ENCODE results near the gene LACRT. TPM values are rescaled to one million over a fixed set of nuclear protein-coding genes. Genes with fewer than 3 reads are reported as not detected.

LACRT gene
- total RNA-seq, 2 donors from 2014 or later, result not detected

DNA sequence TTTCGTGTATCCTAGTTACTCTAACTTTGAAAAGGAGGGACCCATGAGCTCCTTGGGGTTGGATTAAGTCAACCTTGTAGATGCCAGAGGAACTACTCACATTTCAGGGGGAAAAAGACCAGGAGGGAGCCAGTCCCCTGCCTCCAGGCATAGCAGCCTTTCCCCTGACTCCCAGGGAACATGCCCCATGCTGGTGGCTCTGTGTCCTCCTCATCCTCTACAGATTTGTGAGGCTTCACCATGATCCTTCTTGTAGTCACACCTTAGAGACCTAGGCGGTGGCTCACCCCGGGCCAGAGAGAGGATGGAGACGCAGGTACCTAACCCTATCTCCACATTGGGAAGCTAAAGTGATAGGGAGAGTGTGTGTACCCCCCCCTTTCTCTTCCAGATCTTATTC, 30.3 kb downstream of the LACRT start:
- TF ChIP-seq, protein P1, sequence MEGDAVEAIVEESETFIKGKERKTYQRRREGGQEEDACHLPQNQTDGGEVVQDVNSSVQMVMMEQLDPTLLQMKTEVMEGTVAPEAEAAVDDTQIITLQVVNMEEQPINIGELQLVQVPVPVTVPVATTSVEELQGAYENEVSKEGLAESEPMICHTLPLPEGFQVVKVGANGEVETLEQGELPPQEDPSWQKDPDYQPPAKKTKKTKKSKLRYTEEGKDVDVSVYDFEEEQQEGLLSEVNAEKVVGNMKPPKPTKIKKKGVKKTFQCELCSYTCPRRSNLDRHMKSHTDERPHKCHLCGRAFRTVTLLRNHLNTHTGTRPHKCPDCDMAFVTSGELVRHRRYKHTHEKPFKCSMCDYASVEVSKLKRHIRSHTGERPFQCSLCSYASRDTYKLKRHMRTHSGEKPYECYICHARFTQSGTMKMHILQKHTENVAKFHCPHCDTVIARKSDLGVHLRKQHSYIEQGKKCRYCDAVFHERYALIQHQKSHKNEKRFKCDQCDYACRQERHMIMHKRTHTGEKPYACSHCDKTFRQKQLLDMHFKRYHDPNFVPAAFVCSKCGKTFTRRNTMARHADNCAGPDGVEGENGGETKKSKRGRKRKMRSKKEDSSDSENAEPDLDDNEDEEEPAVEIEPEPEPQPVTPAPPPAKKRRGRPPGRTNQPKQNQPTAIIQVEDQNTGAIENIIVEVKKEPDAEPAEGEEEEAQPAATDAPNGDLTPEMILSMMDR (IDR thresholded peaks at IDR 0.05), result no peak
- DNase-seq, result no peak
- no peak overlapping the region for H3K4me3 ChIP-seq
- H3K4me1 ChIP-seq, result no peaks in the 10 kb centered on the region
- H3K27me3 ChIP-seq, result no peaks in the 10 kb centered on the region
- H3K9me3 ChIP-seq, result no peaks in the 10 kb centered on the region
- H3K27ac ChIP-seq, result no peak overlapping the region
- no peaks in the 10 kb centered on the region for H3K36me3 ChIP-seq
- no peak overlapping the region for H3K9ac ChIP-seq (ENCODE audit: low read depth in 2 of 2, low read length in 2 of 2)
- intact Hi-C loops (cut with DNase I), result no loop called here

DNA sequence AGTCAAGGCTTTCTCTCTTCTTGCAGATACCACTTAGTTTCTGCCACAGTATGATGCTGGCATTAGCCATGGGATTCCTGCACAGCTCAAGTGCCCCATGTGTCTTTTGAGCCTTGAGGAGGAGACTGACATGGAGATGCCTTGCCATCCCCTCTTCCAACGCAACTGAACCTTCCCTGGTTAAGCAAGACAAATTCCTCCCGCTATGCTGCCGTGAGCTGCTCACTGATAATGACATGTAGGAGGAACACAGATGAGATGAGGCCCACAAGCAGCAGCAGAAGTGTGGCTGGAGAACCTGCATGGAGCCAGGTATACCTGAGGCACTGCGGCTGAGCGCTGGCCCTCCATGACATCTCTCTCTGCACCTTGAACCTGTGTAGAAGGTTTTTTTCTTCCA, 30.8 kb downstream of the LACRT start:
- TF ChIP-seq, protein P1 (IDR thresholded peaks at IDR 0.05), result no peak
- H3K27ac ChIP-seq, result no peak overlapping the region
- H3K27me3 ChIP-seq, result no peaks in the 10 kb centered on the region
- intact Hi-C loops (cut with DNase I), result no loop called here
- no peak for DNase-seq
- no peak overlapping the region for H3K9ac ChIP-seq (ENCODE audit: low read depth in 2 of 2, low read length in 2 of 2)
- H3K4me3 ChIP-seq, result no peak overlapping the region
- H3K36me3 ChIP-seq, result no peaks in the 10 kb centered on the region
- H3K9me3 ChIP-seq, result no peaks in the 10 kb centered on the region
- no peaks in the 10 kb centered on the region for H3K4me1 ChIP-seq

DNA sequence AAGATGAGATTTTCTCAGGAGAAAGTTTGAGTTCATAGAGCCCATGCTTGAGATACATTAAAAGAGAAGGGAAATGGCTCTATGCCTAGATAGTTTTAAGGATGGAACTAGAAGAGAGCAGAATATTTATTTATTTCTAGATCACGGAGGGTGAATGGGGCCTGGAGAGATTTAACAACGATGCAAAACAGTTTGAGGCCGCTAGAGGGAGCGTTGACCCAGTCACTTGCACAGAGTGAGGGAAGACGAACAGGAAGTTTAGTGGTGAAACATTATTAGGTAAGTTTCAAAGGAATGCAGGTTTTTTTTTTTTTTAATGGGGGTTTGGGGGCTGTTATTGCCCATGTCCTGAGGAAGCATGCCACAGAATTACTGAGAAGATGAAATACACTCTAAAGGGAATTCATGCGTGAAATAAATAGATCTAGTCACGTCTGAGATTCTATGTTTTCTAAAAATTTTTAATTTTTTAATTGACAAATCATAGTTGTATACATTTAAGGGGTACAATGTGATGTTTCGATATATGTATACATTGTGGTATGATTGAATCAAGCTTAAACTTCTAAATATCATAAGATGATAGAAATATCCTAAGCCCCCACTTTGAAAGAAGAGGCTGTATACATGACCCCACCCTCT, 31.4 kb downstream of the LACRT start:
- peak; percentile 53 for DNase-seq

DNA sequence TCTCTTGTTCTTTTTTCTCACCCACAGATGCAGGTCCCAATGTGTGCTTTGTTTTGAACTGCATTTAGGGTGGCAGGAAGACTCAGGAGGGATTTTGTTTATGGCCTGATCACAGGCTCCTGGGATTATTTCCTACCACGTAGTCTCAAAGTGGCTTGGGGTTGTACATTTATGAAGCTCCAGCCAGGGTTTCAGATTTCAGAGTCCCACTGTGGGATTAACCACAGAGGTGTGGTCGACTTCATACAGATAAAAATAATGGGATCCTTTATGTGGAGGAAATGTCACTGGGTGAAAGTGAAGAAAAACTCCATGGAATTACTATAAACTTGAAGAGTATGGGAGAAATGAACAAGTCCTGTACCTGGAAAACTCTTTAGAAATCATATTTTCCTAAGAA, 32.0 kb downstream of the LACRT start:
- Histone ChIP-seq H3K27me3 (no peaks in the 10 kb centered on the region), H3K27ac (no peak overlapping the region), H3K9ac (ENCODE audit: low read depth in 2 of 2, low read length in 2 of 2) (no peak overlapping the region), H3K36me3 (no peaks in the 10 kb centered on the region), H3K4me3 (no peak overlapping the region), H3K4me1 (no peaks in the 10 kb centered on the region), H3K9me3 (no peaks in the 10 kb centered on the region)
- intact Hi-C loops (cut with DNase I), result no loop called here
- DNase-seq, result no peak
- TF ChIP-seq, protein P1 (IDR thresholded peaks at IDR 0.05), result no peak

More for the DNA sequence above, 31.4 kb downstream of the LACRT start:
- Histone ChIP-seq H3K27me3 (no peaks in the 10 kb centered on the region), H3K9ac (ENCODE audit: low read depth in 2 of 2, low read length in 2 of 2) (no peak overlapping the region), H3K36me3 (no peaks in the 10 kb centered on the region), H3K9me3 (no peaks in the 10 kb centered on the region), H3K27ac (no peak overlapping the region), H3K4me1 (no peaks in the 10 kb centered on the region), H3K4me3 (no peak overlapping the region)
- intact Hi-C loops (cut with DNase I), result no loop called here
- TF ChIP-seq, protein P1 (IDR thresholded peaks at IDR 0.05), result peak; percentile 70

DNA sequence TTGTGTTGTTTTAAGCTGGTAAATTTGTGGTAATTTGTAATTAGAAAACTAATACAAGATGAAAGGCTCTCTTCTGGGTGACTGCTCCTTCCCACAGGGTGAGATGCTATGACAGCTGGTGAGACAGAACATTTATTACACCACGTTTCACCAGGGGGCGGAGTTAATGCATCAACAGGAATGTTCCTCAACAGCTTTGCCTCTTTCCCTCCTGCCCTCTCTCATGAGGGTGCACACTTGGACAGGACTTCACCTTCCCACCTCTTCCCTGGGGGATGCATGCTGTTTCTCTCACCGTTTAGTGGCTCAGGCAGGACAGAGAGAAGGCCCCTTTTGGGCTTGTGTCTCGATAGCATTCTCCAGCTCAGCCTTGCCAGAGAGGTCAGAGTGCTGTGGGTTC, 32.9 kb downstream of the LACRT start:
- no peak for DNase-seq
- Histone ChIP-seq H3K9ac (ENCODE audit: low read depth in 2 of 2, low read length in 2 of 2) (no peak overlapping the region), H3K36me3 (no peaks in the 10 kb centered on the region), H3K4me3 (no peak overlapping the region), H3K9me3 (no peaks in the 10 kb centered on the region), H3K27ac (no peak overlapping the region), H3K27me3 (no peaks in the 10 kb centered on the region), H3K4me1 (no peaks in the 10 kb centered on the region)
- intact Hi-C loops (cut with DNase I), result no loop called here
- TF ChIP-seq, protein P1 (IDR thresholded peaks at IDR 0.05), result no peak
